DOHH2 (cell line): ENCODE data around the gene RAPGEF1.
A peak's percentile ranks its signal among the peaks of the same experiment; 100 is the strongest.

Experiments used
- CTCF ChIP-seq: fragments of 200-600 bp; sonication (generic); IDR thresholded peaks from one replicate; pipeline ENCODE4 v1.5.1; 2014; ENCODE audit warnings: antibody characterized with exemption, mild to moderate bottlenecking, low read depth, low read length; ENCODE audit not compliant: poor library complexity, severe bottlenecking
- EZH2phosphoT487 ChIP-seq: fragments of 200-600 bp; sonication (generic); IDR thresholded peaks from 2 replicates; pipeline ENCODE4 v1.6.1; 2017; ENCODE audit warnings: borderline replicate concordance, mild to moderate bottlenecking, antibody characterized with exemption, low read length, moderate library complexity, mixed read lengths

- TF ChIP-seq CTCF (peak; percentile 70), EZH2phosphoT487 (no peak)
Observed at GRCh38 chr9:131739959-131740648, at the start of gene RAPGEF1.
